Lower leg skin (tissue), 4 donors: Measurements from ENCODE around the gene TREH. TPM values are rescaled to one million over a fixed set of nuclear protein-coding genes. Genes with fewer than 3 reads are reported as not detected.
"Not testable (repeated sequence)": the region's sequence is repeated elsewhere in the genome, so short reads cannot be mapped to it uniquely, and the experiment has no call there.

ENCODE experiments used
- DNase-seq, 2 donors: peaks; one replicate each; pipeline ENCODE4 v3.0.0-alpha.2; 2019; ENCODE audit warnings: low spot score in 2 of 2
- H3K4me3 ChIP-seq: fragments of 200-600 bp; sonication (generic); 2 replicates; pipeline ENCODE4 v1.5.1; 2017; ENCODE audit warnings: mild to moderate bottlenecking, low read depth; ENCODE audit not compliant: poor library complexity, severe bottlenecking
- POLR2A ChIP-seq, 2 donors: fragments of 450-650 bp; IDR thresholded peaks; one replicate each; pipeline ENCODE4 v1.6.1; 2016 to 2017; ENCODE audit warnings: antibody characterized with exemption in 2 of 2, mild to moderate bottlenecking in 1 of 2, moderate library complexity in 1 of 2
- WGBS, 2 donors: methylation state at CpG; one replicate each; pipeline ENCODE4 v1.1.5; 2018; 5-methylcytosine and 5-hydroxymethylcytosine counted together
- intact Hi-C: fragments of 100-400 bp; cut with DNase I; formaldehyde crosslinking; loops from one replicate; pipeline ENCODE4 v1.15.0; 2023; ENCODE audit warnings: low total_unique reads
- total RNA-seq, 4 donors: library from RNA; depleted of rRNA; stranded (reverse); fragments of >200 nt; gene quantifications; one replicate each; pipeline ENCODE4 v1.1.0, GENCODE V29; 2016
- TF ChIP-seq, protein P1 (sequence below), 3 donors: fragments of 450-650 bp; IDR thresholded peaks; one replicate each; pipeline ENCODE4 v1.5.1; 2016; ENCODE audit warnings: antibody characterized with exemption in 3 of 3, mild to moderate bottlenecking in 3 of 3, moderate library complexity in 2 of 3

The TREH gene
- total RNA-seq, 4 donors from 2014 or later = not detected

DNA sequence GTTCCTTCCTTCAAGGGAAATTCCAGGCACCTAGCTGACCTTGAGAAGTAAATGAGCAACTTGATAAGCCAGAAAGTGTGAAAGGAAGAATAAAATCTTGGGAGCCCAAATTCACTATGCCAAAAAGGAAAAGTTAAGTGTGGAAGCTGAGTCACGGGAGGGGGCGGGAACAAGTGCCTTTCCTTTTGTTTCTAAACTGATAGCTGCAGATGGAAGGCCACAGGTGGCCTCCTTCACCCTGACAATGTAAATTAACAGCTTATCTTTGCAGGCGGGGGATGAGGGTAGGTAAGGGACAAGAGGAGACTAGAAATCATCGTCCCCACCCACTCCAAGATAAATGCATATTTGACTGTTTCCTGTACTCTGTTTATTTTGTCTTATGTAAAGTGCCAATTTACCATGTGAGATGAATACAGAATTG is 36.4 kb upstream of the TREH start:
- TF ChIP-seq, protein P1, sequence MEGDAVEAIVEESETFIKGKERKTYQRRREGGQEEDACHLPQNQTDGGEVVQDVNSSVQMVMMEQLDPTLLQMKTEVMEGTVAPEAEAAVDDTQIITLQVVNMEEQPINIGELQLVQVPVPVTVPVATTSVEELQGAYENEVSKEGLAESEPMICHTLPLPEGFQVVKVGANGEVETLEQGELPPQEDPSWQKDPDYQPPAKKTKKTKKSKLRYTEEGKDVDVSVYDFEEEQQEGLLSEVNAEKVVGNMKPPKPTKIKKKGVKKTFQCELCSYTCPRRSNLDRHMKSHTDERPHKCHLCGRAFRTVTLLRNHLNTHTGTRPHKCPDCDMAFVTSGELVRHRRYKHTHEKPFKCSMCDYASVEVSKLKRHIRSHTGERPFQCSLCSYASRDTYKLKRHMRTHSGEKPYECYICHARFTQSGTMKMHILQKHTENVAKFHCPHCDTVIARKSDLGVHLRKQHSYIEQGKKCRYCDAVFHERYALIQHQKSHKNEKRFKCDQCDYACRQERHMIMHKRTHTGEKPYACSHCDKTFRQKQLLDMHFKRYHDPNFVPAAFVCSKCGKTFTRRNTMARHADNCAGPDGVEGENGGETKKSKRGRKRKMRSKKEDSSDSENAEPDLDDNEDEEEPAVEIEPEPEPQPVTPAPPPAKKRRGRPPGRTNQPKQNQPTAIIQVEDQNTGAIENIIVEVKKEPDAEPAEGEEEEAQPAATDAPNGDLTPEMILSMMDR (IDR thresholded peaks at IDR 0.05) = no peak
- TF ChIP-seq POLR2A (IDR thresholded peaks at IDR 0.05) = no peak
- WGBS, 2 donors = 67 to 76% methylated on average over 4 of the region's 4 CpGs
- no peak overlapping the region for H3K4me3 ChIP-seq
- intact Hi-C loops = no loop called here
- DNase-seq = no peak

DNA sequence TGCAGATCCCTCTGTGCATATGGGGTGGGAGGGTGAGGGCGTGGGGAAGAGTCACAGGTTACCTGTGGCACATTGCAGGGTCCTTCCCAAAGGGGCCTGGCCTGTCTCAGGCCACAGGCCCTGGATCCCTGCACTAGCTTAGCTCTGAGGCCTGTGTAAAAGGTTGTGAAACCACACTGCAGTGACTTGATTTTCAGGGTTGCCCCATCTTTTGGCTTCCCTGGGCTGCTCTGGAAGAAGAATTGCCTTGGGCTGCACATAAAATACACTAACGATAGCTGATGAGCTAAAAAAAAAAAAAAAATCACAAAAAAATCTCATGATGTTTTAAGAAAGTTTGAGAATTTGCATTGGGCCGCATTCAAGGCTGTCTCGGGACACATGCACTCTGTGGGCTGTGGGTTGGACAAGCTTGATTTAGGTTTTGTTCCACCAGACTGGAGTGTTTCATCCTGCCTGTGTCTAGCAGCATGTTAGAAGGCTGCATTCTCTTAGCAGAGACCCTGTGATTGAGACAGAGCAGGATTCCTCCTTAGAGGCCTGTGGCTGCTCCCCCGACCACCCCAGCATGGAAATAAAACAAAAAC is 35.9 kb upstream of the TREH start:
- DNase-seq = no peak
- TF ChIP-seq, protein P1 (IDR thresholded peaks at IDR 0.05) = no peak
- TF ChIP-seq POLR2A (IDR thresholded peaks at IDR 0.05) = no peak
- intact Hi-C loops = no loop called here
- 75 to 76% methylated on average over 5 of the region's 5 CpGs for WGBS, 2 donors
- no peak overlapping the region for H3K4me3 ChIP-seq

DNA sequence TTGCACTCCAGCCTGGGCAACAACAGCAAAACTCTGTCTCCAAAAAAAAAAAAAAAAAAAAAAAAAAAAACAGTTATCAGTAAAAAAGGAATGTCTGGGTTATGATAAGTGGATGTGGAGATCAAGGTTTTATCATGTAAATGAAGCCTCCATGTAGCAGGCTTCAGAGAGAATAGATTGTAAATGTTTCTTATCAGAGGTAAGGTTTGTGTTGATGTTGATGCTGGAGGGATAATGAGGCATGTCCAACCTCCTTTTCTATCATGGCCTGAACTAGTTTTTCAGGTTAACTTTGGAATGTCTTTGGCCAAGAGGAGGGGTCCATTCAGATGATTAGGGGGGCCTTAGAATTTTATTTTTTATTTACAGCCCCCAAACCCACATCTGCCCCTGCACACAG is 35.4 kb upstream of the TREH start:
- no peak for DNase-seq
- intact Hi-C loops = no loop called here
- TF ChIP-seq, protein P1 (IDR thresholded peaks at IDR 0.05) = no peak
- TF ChIP-seq POLR2A (IDR thresholded peaks at IDR 0.05) = no peak

DNA sequence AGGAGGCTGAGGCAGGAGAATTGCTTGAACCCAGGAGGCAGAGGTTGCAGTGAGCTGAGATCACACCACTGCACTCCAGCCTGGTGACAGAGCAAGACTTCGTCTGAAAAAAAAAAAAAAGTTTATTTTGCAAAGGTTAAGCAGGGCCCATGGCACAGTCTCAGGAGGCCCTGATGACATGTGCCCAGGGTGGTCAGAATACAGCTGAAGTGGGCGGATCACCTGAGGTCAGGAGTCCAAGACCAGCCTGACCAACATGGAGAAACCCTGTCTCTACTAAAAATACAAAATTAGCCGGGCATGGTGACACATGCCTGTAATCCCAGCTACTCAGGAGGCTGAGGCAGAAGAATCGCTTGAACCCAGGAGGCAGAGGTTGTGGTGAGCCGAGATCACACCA is 35.0 kb upstream of the TREH start:
- H3K4me3 ChIP-seq, intact Hi-C loops, DNase-seq: not testable (repeated sequence)
- WGBS, 2 donors = 84 to 92% methylated on average over 5 of the region's 5 CpGs

More for the DNA sequence above, 35.4 kb upstream of the TREH start:
- no peak overlapping the region for H3K4me3 ChIP-seq

DNA sequence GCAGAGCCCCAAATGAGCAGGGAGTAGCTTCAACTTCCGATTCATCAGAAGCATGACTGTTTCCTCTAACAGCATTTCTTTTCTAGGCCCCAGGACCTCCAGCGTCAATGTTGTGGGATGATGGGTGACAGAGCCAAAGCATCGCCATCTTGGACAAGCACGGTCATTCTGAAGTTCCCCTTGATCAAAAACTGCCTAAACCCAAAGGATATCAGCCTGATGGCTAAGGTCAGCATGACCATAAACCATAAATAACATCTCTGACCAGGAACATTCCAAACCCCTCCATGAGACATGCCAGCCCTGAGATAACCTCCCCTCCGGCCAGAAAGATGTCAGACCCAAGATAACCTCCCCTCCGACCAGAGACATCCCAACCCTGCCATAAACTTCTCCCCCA is 28.8 kb upstream of the TREH start:
- TF ChIP-seq, protein P1 (IDR thresholded peaks at IDR 0.05) = no peak
- TF ChIP-seq POLR2A (IDR thresholded peaks at IDR 0.05) = no peak
- 78 to 83% methylated on average over 6 of the region's 6 CpGs for whole genome bisulfite sequencing, 2 donors
- intact Hi-C loops = no loop called here
- peak in 1 of 2 donors; percentile 29 for DNase-seq
- no peak overlapping the region for H3K4me3 ChIP-seq

DNA sequence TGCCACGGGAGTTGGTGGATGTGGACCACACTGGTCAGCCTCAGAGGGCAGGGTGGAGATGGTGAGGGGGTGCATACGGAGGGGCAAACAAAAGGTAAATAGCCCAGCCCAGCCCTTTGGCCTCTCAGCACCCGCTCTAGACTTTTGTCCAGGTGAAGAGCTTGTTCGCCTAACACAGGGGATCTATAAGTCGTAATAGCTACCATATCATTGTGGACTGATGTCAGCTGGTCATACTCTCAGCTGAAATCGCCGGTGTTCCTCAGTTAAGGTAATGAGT is 27.0 kb upstream of the TREH start:
- intact Hi-C loops = no loop called here
- WGBS, 2 donors = 97 to 98% methylated on average over 7 of the region's 7 CpGs

More for the DNA sequence above, 27.0 kb upstream of the TREH start:
- no peak for DNase-seq
- TF ChIP-seq, protein P1 (IDR thresholded peaks at IDR 0.05) = no peak
- no peak for TF ChIP-seq POLR2A (IDR thresholded peaks at IDR 0.05)
- no peak overlapping the region for H3K4me3 ChIP-seq
